ENCODE data around the gene EPC2.

DNA sequence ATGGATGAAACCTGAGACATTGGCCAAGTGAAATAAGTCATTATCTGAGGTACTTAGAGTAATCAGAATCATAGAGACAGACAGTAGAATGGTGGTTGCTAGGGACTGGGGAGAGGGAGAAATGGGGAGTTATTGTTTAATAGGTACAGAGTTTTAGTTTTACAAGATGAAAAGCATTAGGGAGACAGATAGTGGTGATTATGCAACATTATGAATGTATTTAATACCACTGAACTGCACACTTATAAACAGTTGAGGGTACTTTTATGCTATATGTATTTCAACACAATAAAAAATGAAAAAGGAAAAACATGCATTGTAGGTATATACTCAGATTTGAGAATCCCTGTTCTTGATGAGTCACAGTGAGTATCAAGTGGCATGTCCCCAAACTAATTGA lies 59.7 kb downstream of the EPC2 start:
- TF ChIP-seq POLR2AphosphoS5 (IDR thresholded peaks at IDR 0.05): no peak
- TF ChIP-seq, protein P1, sequence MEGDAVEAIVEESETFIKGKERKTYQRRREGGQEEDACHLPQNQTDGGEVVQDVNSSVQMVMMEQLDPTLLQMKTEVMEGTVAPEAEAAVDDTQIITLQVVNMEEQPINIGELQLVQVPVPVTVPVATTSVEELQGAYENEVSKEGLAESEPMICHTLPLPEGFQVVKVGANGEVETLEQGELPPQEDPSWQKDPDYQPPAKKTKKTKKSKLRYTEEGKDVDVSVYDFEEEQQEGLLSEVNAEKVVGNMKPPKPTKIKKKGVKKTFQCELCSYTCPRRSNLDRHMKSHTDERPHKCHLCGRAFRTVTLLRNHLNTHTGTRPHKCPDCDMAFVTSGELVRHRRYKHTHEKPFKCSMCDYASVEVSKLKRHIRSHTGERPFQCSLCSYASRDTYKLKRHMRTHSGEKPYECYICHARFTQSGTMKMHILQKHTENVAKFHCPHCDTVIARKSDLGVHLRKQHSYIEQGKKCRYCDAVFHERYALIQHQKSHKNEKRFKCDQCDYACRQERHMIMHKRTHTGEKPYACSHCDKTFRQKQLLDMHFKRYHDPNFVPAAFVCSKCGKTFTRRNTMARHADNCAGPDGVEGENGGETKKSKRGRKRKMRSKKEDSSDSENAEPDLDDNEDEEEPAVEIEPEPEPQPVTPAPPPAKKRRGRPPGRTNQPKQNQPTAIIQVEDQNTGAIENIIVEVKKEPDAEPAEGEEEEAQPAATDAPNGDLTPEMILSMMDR (IDR thresholded peaks at IDR 0.05): no peak

Measured in breast epithelium (tissue), 3 donors.